ENCODE data around the gene TSR3.

Gene TSR3

GRCh38 chr16:1387331-1387730 is 35.7 kb upstream of the TSR3 start:
- ChIA-PET CTCF (interaction anchor here (0.6 kb wide), 1 partner anchor 31 kb away, joined by 3 read pairs; no protein-coding TSS in a partner anchor), POLR2A (no interaction called here)
- no peak for TF ChIP-seq CTCF (IDR thresholded peaks at IDR 0.05; ENCODE audit: insufficient read depth, low read length, missing control alignments)
- no peak overlapping the region for H3K4me3 ChIP-seq (ENCODE audit: low read depth, low read length)
- no peak for DNase-seq (ENCODE audit: low read depth, low spot score)

GRCh38 chr16:1385232-1385631 is 33.6 kb upstream of the TSR3 start:
- no peak for DNase-seq (ENCODE audit: low read depth, low spot score)

GRCh38 chr16:1383556-1383955 is 31.9 kb upstream of the TSR3 start:
- DNase-seq (ENCODE audit: low read depth, low spot score), result no peak
- ChIA-PET POLR2A (no interaction called here), CTCF (no interaction called here)
- no peak overlapping the region for H3K4me3 ChIP-seq (ENCODE audit: low read depth, low read length)
- TF ChIP-seq CTCF (IDR thresholded peaks at IDR 0.05; ENCODE audit: insufficient read depth, low read length, missing control alignments), result no peak

More at GRCh38 chr16:1385232-1385631, 33.6 kb upstream of the TSR3 start:
- CTCF ChIA-PET, result interaction anchor here (1.3 kb wide), 1 partner anchor 22 kb away, joined by 4 read pairs; no protein-coding TSS in a partner anchor
- no peak overlapping the region for H3K4me3 ChIP-seq (ENCODE audit: low read depth, low read length)
- POLR2A ChIA-PET, result no interaction called here
- TF ChIP-seq CTCF (IDR thresholded peaks at IDR 0.05; ENCODE audit: insufficient read depth, low read length, missing control alignments), result no peak

GRCh38 chr16:1381612-1382406 is 30.1 kb upstream of the TSR3 start:
- H3K4me3 ChIP-seq (ENCODE audit: low read depth, low read length), result no peak overlapping the region
- no peak for DNase-seq (ENCODE audit: low read depth, low spot score)
- POLR2A ChIA-PET, result no interaction called here
- TF ChIP-seq CTCF (IDR thresholded peaks at IDR 0.05; ENCODE audit: insufficient read depth, low read length, missing control alignments), result no peak
- CTCF ChIA-PET, result interaction anchor here (1.1 to 5.4 kb wide), 2 partner anchors 18 to 19 kb away, joined by 3 to 37 read pairs; no protein-coding TSS in a partner anchor

- POLR2A ChIA-PET, result no interaction called here
- DNase-seq (ENCODE audit: low read depth, low spot score), result no peak
- CTCF ChIA-PET, result interaction anchor here (1.5 to 5.4 kb wide), 2 partner anchors 12 to 17 kb away, joined by 4 to 37 read pairs; no protein-coding TSS in a partner anchor
- TF ChIP-seq CTCF (IDR thresholded peaks at IDR 0.05; ENCODE audit: insufficient read depth, low read length, missing control alignments), result no peak
- no peak overlapping the region for H3K4me3 ChIP-seq (ENCODE audit: low read depth, low read length)
These were observed 28.5 kb upstream of the TSR3 start for GRCh38 chr16:1380195-1380594.

GRCh38 chr16:1379304-1380076 is 27.8 kb upstream of the TSR3 start:
- DNase-seq (ENCODE audit: low read depth, low spot score), result no peak
- CTCF ChIA-PET, result interaction anchor here (1.5 to 5.4 kb wide), 3 partner anchors 10 to 16 kb away, joined by 4 to 37 read pairs (median 6); no protein-coding TSS in a partner anchor
- H3K4me3 ChIP-seq (ENCODE audit: low read depth, low read length), result peak overlapping the region; percentile 59
- POLR2A ChIA-PET, result interaction anchor here (0.7 to 1.8 kb wide), 4 partner anchors 10 to 41 kb away, joined by 3 to 6 read pairs (median 3); partner anchors contain the start of gene UQCC4
- no peak for TF ChIP-seq CTCF (IDR thresholded peaks at IDR 0.05; ENCODE audit: insufficient read depth, low read length, missing control alignments)

Data from AG04449 (cell line).